HepG2 (cell line): ENCODE measurements around the gene KANSL1. TPM values are rescaled to one million over a fixed set of nuclear protein-coding genes. Genes with fewer than 3 reads are reported as not detected.

Source experiments
- ARID2 ChIP-seq: sonication (generic); formaldehyde crosslinking; IDR thresholded peaks from 2 replicates; pipeline ENCODE4 v1.8.1; 2022; ENCODE audit warnings: mild to moderate bottlenecking, missing genetic modification reagents, borderline replicate concordance
- CHCHD3 ChIP-seq: sonication (generic); formaldehyde crosslinking; IDR thresholded peaks from 2 replicates; pipeline ENCODE4 v1.8.0; 2022; ENCODE audit warnings: mild to moderate bottlenecking, missing genetic modification reagents, moderate library complexity
- FOXP1 ChIP-seq, 2 experiments: fragments of 450-650 bp in 1 of 2; IDR thresholded peaks; 2 replicates each; pipeline ENCODE4 v1.6.1; 2017 to 2018; ENCODE audit warnings: antibody characterized with exemption in 1 of 2
- JUN ChIP-seq: sonication (generic); formaldehyde crosslinking; IDR thresholded peaks from 2 replicates; pipeline ENCODE4 v1.4.0; 2020; ENCODE audit warnings: mild to moderate bottlenecking, missing genetic modification reagents
- NR2F2 ChIP-seq: IDR thresholded peaks from 2 replicates; pipeline ENCODE4 v1.6.1; 2012; ENCODE audit warnings: low read depth, inconsistent platforms, borderline replicate concordance
- RFXANK ChIP-seq: IDR thresholded peaks from 2 replicates; pipeline ENCODE4 v1.6.1; 2016
- SIX1 ChIP-seq: sonication (generic); formaldehyde crosslinking; IDR thresholded peaks from 2 replicates; pipeline ENCODE4 v1.4.0; 2020; ENCODE audit warnings: missing genetic modification reagents, borderline replicate concordance
- SP4 ChIP-seq: sonication (generic); formaldehyde crosslinking; IDR thresholded peaks from 2 replicates; pipeline ENCODE4 v1.8.1; 2023; ENCODE audit warnings: mild to moderate bottlenecking, missing genetic modification reagents
- SRSF1 ChIP-seq: fragments of 200-400 bp; formaldehyde crosslinking; optimal IDR thresholded peaks from 2 replicates; pipeline ENCODE3; 2017; ENCODE audit warnings: mild to moderate bottlenecking, low read depth, low read length, moderate library complexity
- TAF15 ChIP-seq: fragments of 200-400 bp; formaldehyde crosslinking; IDR thresholded peaks from one replicate; pipeline ENCODE4 v1.6.1; 2018; ENCODE audit warnings: mild to moderate bottlenecking, low read depth, low read length; ENCODE audit not compliant: poor library complexity, severe bottlenecking
- ZNF138 ChIP-seq: sonication (generic); formaldehyde crosslinking; IDR thresholded peaks from 2 replicates; pipeline ENCODE4 v1.5.0; 2020; ENCODE audit warnings: mild to moderate bottlenecking, low read depth, missing genetic modification reagents
- ZNF766 ChIP-seq: sonication (generic); formaldehyde crosslinking; IDR thresholded peaks from 2 replicates; pipeline ENCODE4 v1.5.0; 2020; ENCODE audit warnings: missing genetic modification reagents, borderline replicate concordance
- ZNF772 ChIP-seq: sonication (generic); formaldehyde crosslinking; IDR thresholded peaks from 2 replicates; pipeline ENCODE4 v1.5.0; 2020; ENCODE audit warnings: mild to moderate bottlenecking, missing genetic modification reagents
- ZNF850 ChIP-seq: sonication (generic); formaldehyde crosslinking; conservative IDR thresholded peaks from 2 replicates; pipeline ENCODE4 v1.9.0; 2021; ENCODE audit warnings: mild to moderate bottlenecking, missing genetic modification reagents
- polyA plus RNA-seq, 8 experiments: library from polyadenylated mRNA; depleted of rRNA in 3 of 8; stranded (reverse) in 7 of 8; unstranded in 1 of 8; fragments of >200 nt; fragmentation: Illumina TruSeq in 4 of 8; extraction: Trizol in 4 of 8; gene quantifications; 2 replicates each; pipeline versions ENCODE4 v1.2.1 to v1.2.3, GENCODE V29; 2011 to 2016; ENCODE audit warnings: low read depth in 4 of 8, missing spikeins in 1 of 8, mixed read lengths in 1 of 8; ENCODE audit not compliant: insufficient read depth in 1 of 8
- total RNA-seq, 5 experiments: library from RNA; depleted of rRNA; stranded (reverse); fragments of >200 nt; fragmentation: Illumina TruSeq; extraction: Trizol; gene quantifications; 2 replicates each; pipeline ENCODE4 v1.2.3, GENCODE V29; 2016; ENCODE audit warnings: low read depth in 1 of 5
- TF ChIP-seq, protein P1 (sequence below): sonication (generic); formaldehyde crosslinking; IDR thresholded peaks from 2 replicates; pipeline ENCODE4 v1.4.0; 2020; ENCODE audit warnings: low read depth, missing genetic modification reagents
- TF ChIP-seq, protein P2 (sequence below): IDR thresholded peaks from 2 replicates; pipeline ENCODE4 v1.6.1; 2016; ENCODE audit warnings: control low read depth
- TF ChIP-seq, protein P3 (sequence below): sonication (generic); formaldehyde crosslinking; IDR thresholded peaks from 2 replicates; pipeline ENCODE4 v1.5.0; 2020; ENCODE audit warnings: missing genetic modification reagents
- TF ChIP-seq, protein P4 (sequence below): sonication (generic); formaldehyde crosslinking; IDR thresholded peaks from 2 replicates; pipeline ENCODE4 v1.5.1; 2020; ENCODE audit warnings: mild to moderate bottlenecking, missing genetic modification reagents, borderline replicate concordance
- TF ChIP-seq, protein P5 (sequence below): IDR thresholded peaks from 2 replicates; pipeline ENCODE4 v1.6.1; 2016; ENCODE audit warnings: mild to moderate bottlenecking, missing biosample characterization, missing genetic modification reagents

KANSL1 gene
- total and polyA plus RNA-seq, 2 of the 13 experiments (the other 11 are each of a cell fraction or from before 2014, with no cell fraction given): 24.0 to 59.6 TPM

DNA sequence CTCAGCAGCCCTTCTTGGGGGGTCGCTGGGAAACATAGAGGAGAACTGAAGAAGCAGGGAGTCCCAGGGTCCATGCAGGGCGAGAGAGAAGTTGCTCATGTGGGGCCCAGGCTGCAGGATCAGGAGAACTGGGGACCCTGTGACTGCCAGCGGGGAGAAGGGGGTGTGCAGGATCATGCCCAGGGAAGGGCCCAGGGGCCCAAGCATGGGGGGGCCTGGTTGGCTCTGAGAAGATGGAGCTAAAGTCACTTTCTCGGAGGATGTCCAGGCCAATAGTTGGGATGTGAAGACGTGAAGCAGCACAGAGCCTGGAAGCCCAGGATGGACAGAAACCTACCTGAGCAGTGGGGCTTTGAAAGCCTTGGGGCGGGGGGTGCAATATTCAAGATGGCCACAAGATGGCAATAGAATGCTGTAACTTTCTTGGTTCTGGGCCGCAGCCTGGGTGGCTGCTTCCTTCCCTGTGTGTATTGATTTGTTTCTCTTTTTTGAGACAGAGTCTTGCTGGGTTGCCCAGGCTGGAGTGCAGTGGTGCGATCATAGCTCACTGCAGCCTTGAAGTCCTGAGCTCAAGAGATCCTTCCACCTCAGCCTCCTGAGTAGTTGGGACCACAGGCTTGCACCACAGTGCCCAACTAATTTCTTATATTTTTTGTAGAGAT is 190.8 kb downstream of the KANSL1 start (continued):
- TF ChIP-seq, protein P1, sequence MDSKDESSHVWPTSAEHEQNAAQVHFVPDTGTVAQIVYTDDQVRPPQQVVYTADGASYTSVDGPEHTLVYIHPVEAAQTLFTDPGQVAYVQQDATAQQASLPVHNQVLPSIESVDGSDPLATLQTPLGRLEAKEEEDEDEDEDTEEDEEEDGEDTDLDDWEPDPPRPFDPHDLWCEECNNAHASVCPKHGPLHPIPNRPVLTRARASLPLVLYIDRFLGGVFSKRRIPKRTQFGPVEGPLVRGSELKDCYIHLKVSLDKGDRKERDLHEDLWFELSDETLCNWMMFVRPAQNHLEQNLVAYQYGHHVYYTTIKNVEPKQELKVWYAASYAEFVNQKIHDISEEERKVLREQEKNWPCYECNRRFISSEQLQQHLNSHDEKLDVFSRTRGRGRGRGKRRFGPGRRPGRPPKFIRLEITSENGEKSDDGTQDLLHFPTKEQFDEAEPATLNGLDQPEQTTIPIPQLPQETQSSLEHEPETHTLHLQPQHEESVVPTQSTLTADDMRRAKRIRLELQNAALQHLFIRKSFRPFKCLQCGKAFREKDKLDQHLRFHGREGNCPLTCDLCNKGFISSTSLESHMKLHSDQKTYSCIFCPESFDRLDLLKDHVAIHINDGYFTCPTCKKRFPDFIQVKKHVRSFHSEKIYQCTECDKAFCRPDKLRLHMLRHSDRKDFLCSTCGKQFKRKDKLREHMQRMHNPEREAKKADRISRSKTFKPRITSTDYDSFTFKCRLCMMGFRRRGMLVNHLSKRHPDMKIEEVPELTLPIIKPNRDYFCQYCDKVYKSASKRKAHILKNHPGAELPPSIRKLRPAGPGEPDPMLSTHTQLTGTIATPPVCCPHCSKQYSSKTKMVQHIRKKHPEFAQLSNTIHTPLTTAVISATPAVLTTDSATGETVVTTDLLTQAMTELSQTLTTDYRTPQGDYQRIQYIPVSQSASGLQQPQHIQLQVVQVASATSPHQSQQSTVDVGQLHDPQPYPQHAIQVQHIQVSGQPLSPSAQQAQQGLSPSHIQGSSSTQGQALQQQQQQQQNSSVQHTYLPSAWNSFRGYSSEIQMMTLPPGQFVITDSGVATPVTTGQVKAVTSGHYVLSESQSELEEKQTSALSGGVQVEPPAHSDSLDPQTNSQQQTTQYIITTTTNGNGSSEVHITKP (CRISPR knock-in tag): no peak
- TF ChIP-seq ZNF766 (CRISPR knock-in tag): no peak
- TF ChIP-seq RFXANK (CRISPR knock-in tag): no peak
- TF ChIP-seq, protein P2, sequence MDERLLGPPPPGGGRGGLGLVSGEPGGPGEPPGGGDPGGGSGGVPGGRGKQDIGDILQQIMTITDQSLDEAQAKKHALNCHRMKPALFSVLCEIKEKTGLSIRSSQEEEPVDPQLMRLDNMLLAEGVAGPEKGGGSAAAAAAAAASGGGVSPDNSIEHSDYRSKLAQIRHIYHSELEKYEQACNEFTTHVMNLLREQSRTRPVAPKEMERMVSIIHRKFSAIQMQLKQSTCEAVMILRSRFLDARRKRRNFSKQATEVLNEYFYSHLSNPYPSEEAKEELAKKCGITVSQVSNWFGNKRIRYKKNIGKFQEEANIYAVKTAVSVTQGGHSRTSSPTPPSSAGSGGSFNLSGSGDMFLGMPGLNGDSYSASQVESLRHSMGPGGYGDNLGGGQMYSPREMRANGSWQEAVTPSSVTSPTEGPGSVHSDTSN (CRISPR knock-in tag): no peak
- TF ChIP-seq, protein P3, sequence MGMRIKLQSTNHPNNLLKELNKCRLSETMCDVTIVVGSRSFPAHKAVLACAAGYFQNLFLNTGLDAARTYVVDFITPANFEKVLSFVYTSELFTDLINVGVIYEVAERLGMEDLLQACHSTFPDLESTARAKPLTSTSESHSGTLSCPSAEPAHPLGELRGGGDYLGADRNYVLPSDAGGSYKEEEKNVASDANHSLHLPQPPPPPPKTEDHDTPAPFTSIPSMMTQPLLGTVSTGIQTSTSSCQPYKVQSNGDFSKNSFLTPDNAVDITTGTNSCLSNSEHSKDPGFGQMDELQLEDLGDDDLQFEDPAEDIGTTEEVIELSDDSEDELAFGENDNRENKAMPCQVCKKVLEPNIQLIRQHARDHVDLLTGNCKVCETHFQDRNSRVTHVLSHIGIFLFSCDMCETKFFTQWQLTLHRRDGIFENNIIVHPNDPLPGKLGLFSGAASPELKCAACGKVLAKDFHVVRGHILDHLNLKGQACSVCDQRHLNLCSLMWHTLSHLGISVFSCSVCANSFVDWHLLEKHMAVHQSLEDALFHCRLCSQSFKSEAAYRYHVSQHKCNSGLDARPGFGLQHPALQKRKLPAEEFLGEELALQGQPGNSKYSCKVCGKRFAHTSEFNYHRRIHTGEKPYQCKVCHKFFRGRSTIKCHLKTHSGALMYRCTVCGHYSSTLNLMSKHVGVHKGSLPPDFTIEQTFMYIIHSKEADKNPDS (CRISPR knock-in tag): 0 out of 2 replicates have a peak, but pooled peaks have one; percentile 13
- TF ChIP-seq ZNF138 (CRISPR knock-in tag): no peak
- TF ChIP-seq, protein P4, sequence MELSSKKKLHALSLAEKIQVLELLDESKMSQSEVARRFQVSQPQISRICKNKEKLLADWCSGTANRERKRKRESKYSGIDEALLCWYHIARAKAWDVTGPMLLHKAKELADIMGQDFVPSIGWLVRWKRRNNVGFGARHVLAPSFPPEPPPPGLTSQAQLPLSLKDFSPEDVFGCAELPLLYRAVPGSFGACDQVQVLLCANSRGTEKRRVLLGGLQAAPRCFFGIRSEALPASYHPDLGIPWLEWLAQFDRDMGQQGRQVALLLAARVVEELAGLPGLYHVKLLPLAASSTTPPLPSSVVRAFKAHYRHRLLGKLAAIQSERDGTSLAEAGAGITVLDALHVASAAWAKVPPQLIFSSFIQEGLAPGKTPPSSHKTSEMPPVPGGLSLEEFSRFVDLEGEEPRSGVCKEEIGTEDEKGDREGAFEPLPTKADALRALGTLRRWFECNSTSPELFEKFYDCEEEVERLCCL (CRISPR knock-in tag): no peak
- no peak for TF ChIP-seq FOXP1 (IDR thresholded peaks at IDR 0.05)
- peak; percentile 28; the same call in 1 of the 2 replicates for TF ChIP-seq FOXP1 (CRISPR knock-in tag; IDR thresholded peaks at IDR 0.05)
- no peak for TF ChIP-seq ZNF850 (CRISPR knock-in tag)
- TF ChIP-seq, protein P5, sequence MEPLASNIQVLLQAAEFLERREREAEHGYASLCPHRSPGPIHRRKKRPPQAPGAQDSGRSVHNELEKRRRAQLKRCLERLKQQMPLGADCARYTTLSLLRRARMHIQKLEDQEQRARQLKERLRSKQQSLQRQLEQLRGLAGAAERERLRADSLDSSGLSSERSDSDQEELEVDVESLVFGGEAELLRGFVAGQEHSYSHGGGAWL: no peak; the same call in 1 of the 2 replicates
- TF ChIP-seq ARID2: no peak
- TF ChIP-seq SRSF1: no peak
- TF ChIP-seq TAF15: no peak
- TF ChIP-seq JUN: no peak
- TF ChIP-seq SIX1: peak; percentile 32; the same call in 1 of the 2 replicates
- TF ChIP-seq NR2F2: no peak
- peak; percentile 35; the same call in 1 of the 2 replicates for TF ChIP-seq ZNF772 (CRISPR knock-in tag)
- no peak; the same call in 1 of the 2 replicates for TF ChIP-seq SP4 (CRISPR knock-in tag)
- TF ChIP-seq CHCHD3 (CRISPR knock-in tag): no peak
